HG03108 (cell line): Measurements from ENCODE around the gene MED23.
A peak's percentile ranks its signal among the peaks of the same experiment; 100 is the strongest.

ENCODE experiments used
- ATAC-seq: cut with Tn5 transposase; IDR thresholded peaks from one replicate; pipeline ENCODE4 v1.9.1; 2021; ENCODE audit warnings: moderate library complexity; ENCODE audit not compliant: unreplicated experiment

The MED23 gene

GRCh38 chr6:131627724-131628682 is at the start of gene MED23:
Gene MED23, minus strand, starts transcription at chr6:131628242. Its CDS starts 193 bp downstream, at chr6:131628049.
- peak; percentile 96 for ATAC-seq

- ATAC-seq: no peak
These were observed 45.1 kb upstream of the MED23 start for GRCh38 chr6:131673184-131673583.

GRCh38 chr6:131669891-131670290 is 41.8 kb upstream of the MED23 start:
- ATAC-seq: no peak

- ATAC-seq: no peak
These were observed 35.6 kb upstream of the MED23 start for GRCh38 chr6:131663578-131664165.

GRCh38 chr6:131660195-131660594 is 32.2 kb upstream of the MED23 start:
- no peak for ATAC-seq

GRCh38 chr6:131658287-131658686 is 30.2 kb upstream of the MED23 start:
- no peak for ATAC-seq

- no peak for ATAC-seq
These were observed 29.6 kb upstream of the MED23 start for GRCh38 chr6:131657630-131658111.

- ATAC-seq: no peak
These were observed 29.2 kb upstream of the MED23 start for GRCh38 chr6:131657222-131657621.

- no peak for ATAC-seq
These were observed 28.6 kb upstream of the MED23 start for GRCh38 chr6:131656667-131657066.

- ATAC-seq: no peak
These were observed 27.9 kb upstream of the MED23 start for GRCh38 chr6:131655951-131656350.

GRCh38 chr6:131655387-131655786 is 27.3 kb upstream of the MED23 start:
- ATAC-seq: no peak

- no peak for ATAC-seq
These were observed 26.3 kb upstream of the MED23 start for GRCh38 chr6:131654326-131654725.

GRCh38 chr6:131652472-131652871 is 24.4 kb upstream of the MED23 start:
- no peak for ATAC-seq

GRCh38 chr6:131651782-131652181 is 23.7 kb upstream of the MED23 start:
- no peak for ATAC-seq

GRCh38 chr6:131646249-131646670 is 18.2 kb upstream of the MED23 start:
- no peak for ATAC-seq

- no peak for ATAC-seq
These were observed 17.8 kb upstream of the MED23 start for GRCh38 chr6:131645846-131646245.

GRCh38 chr6:131644921-131645320 is 16.9 kb upstream of the MED23 start:
- ATAC-seq: no peak

- ATAC-seq: no peak
These were observed 15.9 kb upstream of the MED23 start for GRCh38 chr6:131643855-131644460.

GRCh38 chr6:131642987-131643611 is 15.1 kb upstream of the MED23 start:
- no peak for ATAC-seq

- no peak for ATAC-seq
These were observed 14.5 kb upstream of the MED23 start for GRCh38 chr6:131642565-131642964.

GRCh38 chr6:131641554-131641953 is 13.5 kb upstream of the MED23 start:
- no peak for ATAC-seq
